ENCODE results near the gene CDH11.

Gene CDH11

GRCh38 chr16:64926476-64926875 lies 195.4 kb downstream of the CDH11 start:
- POLR2A ChIA-PET: no interaction called here
- TF ChIP-seq ARNT (IDR thresholded peaks at IDR 0.05): no peak
- TF ChIP-seq SUZ12 (IDR thresholded peaks at IDR 0.05): no peak
- no peak for TF ChIP-seq SP1 (IDR thresholded peaks at IDR 0.05)
- TF ChIP-seq BHLHE40 (IDR thresholded peaks at IDR 0.05; ENCODE audit: borderline replicate concordance): no peak
- TF ChIP-seq NFRKB (IDR thresholded peaks at IDR 0.05): no peak
- TF ChIP-seq ZNF384 (IDR thresholded peaks at IDR 0.05): no peak
- no peak for TF ChIP-seq FOXM1 (IDR thresholded peaks at IDR 0.05; ENCODE audit: borderline replicate concordance)
- TF ChIP-seq L3MBTL2 (conservative IDR thresholded peaks at IDR 0.05): no peak
- no peak for TF ChIP-seq PKNOX1 (IDR thresholded peaks at IDR 0.05)
- no peak for TF ChIP-seq LEF1 (IDR thresholded peaks at IDR 0.05; ENCODE audit: borderline replicate concordance)
- no peak for DNase-seq (ENCODE audit: extremely low spot score)
- CTCF ChIA-PET: no interaction called here

- no peak for TF ChIP-seq PKNOX1 (IDR thresholded peaks at IDR 0.05)
- DNase-seq (ENCODE audit: extremely low spot score): no peak
- ChIA-PET POLR2A (no interaction called here), CTCF (no interaction called here)
Measured at GRCh38 chr16:64925166-64925565, 196.7 kb downstream of the CDH11 start.

GRCh38 chr16:64924086-64924485 lies 197.8 kb downstream of the CDH11 start:
- ChIA-PET CTCF (no interaction called here), POLR2A (no interaction called here)
- TF ChIP-seq SUZ12 (IDR thresholded peaks at IDR 0.05) (no peak), FOXM1 (IDR thresholded peaks at IDR 0.05; ENCODE audit: borderline replicate concordance) (no peak), LEF1 (IDR thresholded peaks at IDR 0.05; ENCODE audit: borderline replicate concordance) (no peak), BHLHE40 (IDR thresholded peaks at IDR 0.05; ENCODE audit: borderline replicate concordance) (no peak), FOXA1 (IDR thresholded peaks at IDR 0.05) (no peak), CTBP1 (IDR thresholded peaks at IDR 0.05; ENCODE audit: borderline replicate concordance) (no peak), ELF4 (IDR thresholded peaks at IDR 0.05) (no peak), NFRKB (IDR thresholded peaks at IDR 0.05) (no peak)
- DNase-seq (ENCODE audit: extremely low spot score): no peak

GRCh38 chr16:64919929-64920607 lies 201.8 kb downstream of the CDH11 start:
- POLR2A ChIA-PET: no interaction called here
- TF ChIP-seq FOXK2 (IDR thresholded peaks at IDR 0.05) (no peak), TARDBP (IDR thresholded peaks at IDR 0.05) (no peak), L3MBTL2 (conservative IDR thresholded peaks at IDR 0.05) (no peak), FOXM1 (IDR thresholded peaks at IDR 0.05; ENCODE audit: borderline replicate concordance) (no peak), NFRKB (IDR thresholded peaks at IDR 0.05) (no peak), FOXA1 (IDR thresholded peaks at IDR 0.05) (no peak), CTBP1 (IDR thresholded peaks at IDR 0.05; ENCODE audit: borderline replicate concordance) (no peak), SUZ12 (IDR thresholded peaks at IDR 0.05) (no peak), ELF4 (IDR thresholded peaks at IDR 0.05) (no peak), LEF1 (IDR thresholded peaks at IDR 0.05; ENCODE audit: borderline replicate concordance) (no peak), SP1 (IDR thresholded peaks at IDR 0.05) (no peak)
- CTCF ChIA-PET: no interaction called here

GRCh38 chr16:64919141-64919540 lies 202.7 kb downstream of the CDH11 start:
- TF ChIP-seq BHLHE40 (IDR thresholded peaks at IDR 0.05; ENCODE audit: borderline replicate concordance) (no peak), SP1 (IDR thresholded peaks at IDR 0.05) (no peak), CTBP1 (IDR thresholded peaks at IDR 0.05; ENCODE audit: borderline replicate concordance) (no peak), ARNT (IDR thresholded peaks at IDR 0.05) (no peak), NFRKB (IDR thresholded peaks at IDR 0.05) (no peak), LEF1 (IDR thresholded peaks at IDR 0.05; ENCODE audit: borderline replicate concordance) (no peak), FOXA1 (IDR thresholded peaks at IDR 0.05) (no peak), FOXM1 (IDR thresholded peaks at IDR 0.05; ENCODE audit: borderline replicate concordance) (no peak), SUZ12 (IDR thresholded peaks at IDR 0.05) (no peak), ZNF384 (IDR thresholded peaks at IDR 0.05) (no peak), PKNOX1 (IDR thresholded peaks at IDR 0.05) (no peak), ELF4 (IDR thresholded peaks at IDR 0.05) (no peak), TARDBP (IDR thresholded peaks at IDR 0.05) (no peak), HDGF (IDR thresholded peaks at IDR 0.05; ENCODE audit: borderline replicate concordance) (no peak), L3MBTL2 (conservative IDR thresholded peaks at IDR 0.05) (no peak), FOXK2 (IDR thresholded peaks at IDR 0.05) (no peak)
- CTCF ChIA-PET: no interaction called here
- POLR2A ChIA-PET: no interaction called here
- DNase-seq (ENCODE audit: extremely low spot score): no peak

More at GRCh38 chr16:64919929-64920607, 201.8 kb downstream of the CDH11 start:
- no peak for DNase-seq (ENCODE audit: extremely low spot score)

GRCh38 chr16:64916051-64916450 lies 205.8 kb downstream of the CDH11 start:
- ChIA-PET POLR2A (no interaction called here), CTCF (no interaction called here)
- DNase-seq (ENCODE audit: extremely low spot score): no peak
- TF ChIP-seq ELF4 (IDR thresholded peaks at IDR 0.05): no peak
- no peak for TF ChIP-seq HDGF (IDR thresholded peaks at IDR 0.05; ENCODE audit: borderline replicate concordance)
- no peak for TF ChIP-seq PKNOX1 (IDR thresholded peaks at IDR 0.05)
- TF ChIP-seq ARNT (IDR thresholded peaks at IDR 0.05): no peak
- TF ChIP-seq SP1 (IDR thresholded peaks at IDR 0.05): no peak
- TF ChIP-seq CTBP1 (IDR thresholded peaks at IDR 0.05; ENCODE audit: borderline replicate concordance): no peak
- TF ChIP-seq LEF1 (IDR thresholded peaks at IDR 0.05; ENCODE audit: borderline replicate concordance): no peak
- no peak for TF ChIP-seq FOXM1 (IDR thresholded peaks at IDR 0.05; ENCODE audit: borderline replicate concordance)
- no peak for TF ChIP-seq TARDBP (IDR thresholded peaks at IDR 0.05)
- TF ChIP-seq FOXK2 (IDR thresholded peaks at IDR 0.05): no peak
- TF ChIP-seq SUZ12 (IDR thresholded peaks at IDR 0.05): no peak
- no peak for TF ChIP-seq ZNF384 (IDR thresholded peaks at IDR 0.05)

Measured in HEK293T (cell line).